ENCODE data around the gene TRAK1.

The TRAK1 gene

DNA sequence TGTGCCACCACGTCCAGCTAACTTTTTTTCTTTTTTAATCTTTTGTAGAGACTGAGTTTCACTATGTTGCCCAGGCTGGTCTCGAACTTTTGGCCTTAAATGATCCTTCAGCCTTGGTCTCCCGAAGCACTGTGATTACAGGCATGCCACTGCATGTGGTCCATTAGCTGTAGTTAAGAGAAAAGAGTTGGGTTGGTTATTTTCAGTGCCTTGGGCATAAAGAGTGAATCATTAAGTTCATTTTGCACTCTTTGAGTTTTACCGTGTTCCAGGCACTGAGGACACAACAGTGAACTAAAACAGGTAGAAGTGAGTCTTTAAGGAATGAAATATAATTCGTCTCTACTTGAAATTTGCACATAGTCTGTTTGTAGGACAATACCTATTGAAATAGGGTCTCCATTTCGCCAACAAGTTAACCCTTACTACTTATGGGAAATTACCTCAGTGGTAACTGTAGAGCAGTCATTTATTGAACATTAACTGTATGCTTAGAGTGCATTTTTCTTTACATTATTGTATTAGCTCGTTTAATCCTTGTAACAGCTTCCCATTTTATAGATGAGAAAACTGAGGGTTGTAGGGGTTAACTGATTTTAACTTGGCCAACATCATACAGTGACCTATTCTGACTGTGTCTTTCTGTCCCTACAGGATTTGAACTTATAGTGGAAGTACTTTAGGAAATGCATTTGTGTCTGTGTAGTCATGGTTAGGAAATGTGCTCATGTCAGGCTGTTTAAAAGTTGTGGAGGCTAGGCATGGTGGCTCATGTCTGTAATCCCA, 22.7 kb upstream of the TRAK1 start:
- DNase-seq (ENCODE audit: low read depth): no peak

DNA sequence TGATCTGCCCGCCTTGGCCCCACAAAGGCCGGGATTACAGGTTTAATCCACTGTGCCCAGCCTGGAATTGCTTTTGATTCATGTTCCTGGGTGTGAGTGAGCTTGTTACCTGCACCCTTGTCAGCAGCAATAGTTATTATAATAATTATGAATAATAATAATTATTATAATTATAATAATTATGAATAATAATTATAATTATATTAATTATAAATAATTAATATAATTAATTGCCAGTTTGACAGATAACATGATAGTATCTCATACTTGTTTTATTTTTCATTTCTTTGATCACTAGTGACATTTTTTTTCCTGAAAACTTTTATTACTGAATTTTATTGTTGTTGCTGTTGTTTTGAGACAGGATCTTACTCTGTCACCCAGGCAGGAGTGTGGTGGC, 21.1 kb upstream of the TRAK1 start:
- no peak for DNase-seq (ENCODE audit: low read depth)

DNA sequence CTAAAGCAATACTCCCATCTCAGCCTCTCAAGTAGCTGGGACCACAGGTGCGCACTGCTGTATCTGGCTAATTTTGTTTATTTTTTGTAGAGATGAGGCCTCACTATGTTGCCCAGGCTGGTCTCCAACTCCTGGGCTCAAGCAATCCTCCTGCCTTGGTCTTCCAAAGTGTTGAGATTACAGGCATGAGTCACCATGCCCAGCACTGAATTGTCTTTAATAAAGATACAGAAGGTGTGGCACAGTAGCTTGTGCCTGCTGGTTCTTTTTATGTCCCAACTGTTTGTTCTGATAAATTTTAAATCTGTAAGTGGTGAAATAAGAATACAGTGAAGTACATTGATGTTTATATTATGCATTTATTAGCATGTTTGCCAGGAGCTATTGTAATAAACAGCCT, 20.6 kb upstream of the TRAK1 start:
- no peak for DNase-seq (ENCODE audit: low read depth)

DNA sequence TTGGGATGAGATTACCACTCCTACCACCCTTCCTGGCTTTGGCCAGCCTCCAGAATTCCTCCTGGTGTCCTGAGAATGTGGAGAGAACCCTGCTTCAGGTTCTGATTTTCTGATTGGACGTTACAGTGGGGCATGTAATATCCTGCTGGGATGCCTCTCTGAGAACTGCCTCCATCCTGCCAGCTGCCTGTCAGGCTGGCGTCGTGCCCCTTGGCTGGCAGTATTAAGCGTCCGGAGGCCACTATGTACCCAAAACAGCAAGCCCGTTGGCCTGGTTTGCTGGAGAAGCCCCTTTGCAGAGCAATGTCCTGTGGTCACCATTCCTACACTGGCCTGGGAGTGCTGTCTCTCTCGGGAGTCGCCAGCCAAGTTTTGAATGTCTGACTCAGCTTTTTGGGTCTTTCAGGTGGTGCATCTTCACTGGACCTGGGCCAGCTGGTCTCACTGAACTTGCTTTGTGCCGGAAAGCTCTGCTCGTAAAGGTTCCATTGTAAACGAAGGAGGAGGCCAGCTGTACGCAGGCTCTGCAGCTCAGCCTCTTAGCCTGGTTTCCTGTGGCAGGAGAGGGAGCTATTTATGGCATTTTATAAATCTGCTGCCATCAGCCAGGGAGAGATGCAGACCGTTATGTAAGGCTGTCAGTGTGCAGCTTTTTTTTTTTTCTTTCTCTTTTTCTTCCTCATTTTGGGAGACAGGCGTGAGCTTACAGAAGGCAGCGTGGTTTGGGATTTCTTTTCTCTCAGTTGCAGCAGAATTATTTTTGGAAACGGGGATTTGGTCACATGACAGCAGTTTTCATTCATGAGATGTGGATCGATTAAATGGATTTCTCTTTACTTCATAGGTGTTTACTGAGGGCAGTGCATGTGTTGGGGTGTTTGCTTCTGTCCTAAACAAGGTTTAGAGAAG, 19.0 kb upstream of the TRAK1 start:
- DNase-seq (ENCODE audit: low read depth): peak; percentile 57

DNA sequence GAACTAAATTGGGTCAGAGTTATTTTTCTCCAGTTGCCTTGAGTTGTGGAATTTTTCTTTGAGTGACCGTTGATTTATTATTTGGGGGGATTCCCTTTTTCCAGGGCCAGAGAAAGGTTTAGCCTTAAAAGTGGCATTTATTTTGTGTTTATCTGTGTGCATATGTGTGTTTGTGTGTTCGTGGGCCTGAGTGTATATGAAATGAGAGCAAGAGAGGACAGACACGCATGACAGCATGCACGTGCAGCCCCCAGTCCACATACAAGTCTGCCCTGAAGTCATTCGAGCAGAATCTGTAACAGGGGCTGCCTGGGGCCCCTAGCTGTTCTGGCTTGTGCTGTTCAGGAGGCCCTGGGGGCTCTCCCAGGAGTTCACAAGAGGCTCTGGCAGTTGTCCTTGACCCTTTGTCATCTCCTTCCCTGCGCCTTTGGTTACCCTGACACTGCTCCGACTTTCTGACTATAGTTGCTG, 18.3 kb upstream of the TRAK1 start:
- no peak for DNase-seq (ENCODE audit: low read depth)

DNA sequence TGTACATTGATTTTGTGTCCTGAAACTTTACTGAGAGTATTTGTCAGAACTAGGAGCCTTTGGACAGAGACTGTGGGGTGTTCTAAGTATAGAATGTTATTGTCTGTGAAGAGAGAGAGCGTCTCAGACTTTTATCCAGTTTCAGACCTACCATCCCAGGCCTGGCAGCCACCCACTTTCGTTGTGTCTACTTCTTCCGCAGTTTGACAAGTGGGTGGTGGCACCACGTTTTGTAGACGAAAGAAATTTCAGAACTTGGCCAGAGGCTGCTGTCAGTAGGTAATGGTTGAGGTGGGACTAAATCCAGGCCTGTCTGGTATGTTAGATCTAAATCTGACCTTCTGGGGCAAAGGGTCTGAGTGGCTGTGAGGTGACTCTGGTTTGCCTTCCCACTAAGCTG, 13.4 kb upstream of the TRAK1 start:
- no peak for DNase-seq (ENCODE audit: low read depth)

DNA sequence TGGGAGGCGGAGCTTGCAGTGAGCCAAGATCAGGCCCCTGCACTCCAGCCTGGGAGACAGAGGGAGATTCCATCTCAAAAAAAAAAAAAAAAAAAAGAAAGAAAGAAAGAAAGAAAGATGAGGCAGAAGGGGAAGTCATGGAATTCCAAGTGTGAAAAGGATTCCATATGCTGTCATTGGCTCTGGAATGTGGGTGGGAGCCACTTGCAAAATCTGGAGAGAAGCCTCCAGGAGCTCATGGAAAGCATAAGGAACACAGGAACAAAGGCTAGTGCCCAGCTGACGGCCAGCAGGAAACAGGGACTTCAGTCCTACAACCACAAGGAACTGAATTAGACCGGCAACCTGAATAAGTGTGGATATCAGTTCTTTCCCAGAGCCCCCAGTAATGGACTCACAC, 12.5 kb upstream of the TRAK1 start:
- DNase-seq (ENCODE audit: low read depth): no peak

DNA sequence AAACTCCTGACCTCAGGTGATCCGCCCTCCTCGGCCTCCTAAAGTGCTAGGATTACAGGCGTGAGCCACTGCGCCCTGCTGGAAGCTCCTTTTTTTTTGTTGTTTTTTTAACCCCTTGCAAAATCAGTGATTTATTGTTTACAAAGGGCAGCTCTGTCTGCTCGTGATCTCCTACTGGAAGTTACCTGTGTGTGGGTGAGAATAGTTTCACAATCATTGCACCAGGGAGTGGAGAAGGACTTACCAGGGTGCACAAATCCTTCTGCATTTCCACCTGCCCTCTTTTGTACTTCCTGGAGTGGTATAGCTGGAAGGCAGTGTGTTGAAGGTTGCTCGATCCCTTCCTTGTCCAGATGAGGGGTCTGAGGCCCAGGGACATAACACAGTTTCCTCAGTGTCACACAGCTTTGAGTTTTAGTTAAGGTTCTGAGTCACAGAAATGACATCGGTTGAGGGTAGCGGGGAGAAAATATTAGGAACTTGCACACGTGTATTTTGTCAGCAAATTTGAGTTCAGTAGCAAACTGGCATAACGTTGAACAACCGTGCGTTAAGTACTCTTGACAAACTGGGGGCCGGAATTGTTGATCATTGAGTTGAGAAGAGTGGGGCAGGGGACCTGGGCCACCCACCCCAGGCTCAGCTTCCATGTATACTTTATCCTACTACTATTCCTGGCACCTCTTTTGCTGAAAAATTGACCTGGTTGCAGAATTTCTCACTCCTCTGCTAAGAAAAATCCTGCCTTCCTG, 11.3 kb upstream of the TRAK1 start:
- no peak for DNase-seq (ENCODE audit: low read depth)

DNA sequence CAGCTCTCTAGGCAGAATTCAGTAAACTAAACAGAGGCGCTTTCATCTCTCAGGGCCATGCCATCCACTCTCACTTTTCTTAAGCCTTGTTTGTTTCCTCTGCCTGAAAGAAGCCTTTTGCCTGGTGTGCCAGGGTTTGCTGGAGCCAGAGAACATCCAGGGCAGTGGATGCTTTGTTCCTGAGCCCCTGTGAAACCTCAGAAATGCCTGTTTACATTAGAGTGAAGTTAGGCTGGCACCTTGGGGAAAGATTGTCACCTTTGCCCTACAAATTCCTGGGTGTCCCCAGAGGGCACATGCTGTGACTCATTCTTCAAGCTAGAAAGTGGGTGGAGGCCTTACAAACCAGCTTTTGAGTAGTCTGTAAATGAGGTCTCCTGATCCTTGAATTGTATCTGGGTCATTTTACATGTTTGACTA, 10.7 kb upstream of the TRAK1 start:
- peak; percentile 59 for DNase-seq (ENCODE audit: low read depth)

DNA sequence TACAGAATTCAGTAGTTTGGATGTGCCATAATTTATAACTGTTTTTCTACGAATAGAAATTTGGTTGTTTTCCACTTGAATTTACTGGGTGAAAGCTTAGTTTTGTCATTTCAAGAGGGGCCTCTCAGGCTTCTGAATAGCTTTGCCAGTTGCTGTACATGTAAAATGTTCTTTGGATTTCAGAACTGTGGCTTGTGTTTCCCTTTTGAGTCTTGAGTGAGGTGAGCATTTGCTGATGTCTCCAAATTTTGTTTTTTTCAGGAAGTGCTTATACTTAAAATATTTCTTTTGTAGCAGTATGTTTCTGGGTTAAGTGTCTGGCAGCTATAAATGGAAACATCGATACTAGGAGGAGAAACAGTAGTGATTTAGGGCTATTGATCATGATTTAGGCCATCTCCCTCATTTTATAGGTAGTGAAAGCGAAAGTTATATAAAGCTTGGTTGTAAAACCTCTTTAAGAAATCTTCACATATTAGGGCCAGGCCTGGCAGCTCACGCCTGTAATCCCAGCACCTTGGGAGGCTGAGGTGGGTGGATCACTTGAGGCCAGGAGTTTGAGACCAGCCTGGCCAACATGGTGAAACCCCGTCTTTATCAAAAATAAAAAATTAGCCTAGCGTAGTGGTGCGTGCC, 9.2 kb upstream of the TRAK1 start:
- no peak for DNase-seq (ENCODE audit: low read depth)

DNA sequence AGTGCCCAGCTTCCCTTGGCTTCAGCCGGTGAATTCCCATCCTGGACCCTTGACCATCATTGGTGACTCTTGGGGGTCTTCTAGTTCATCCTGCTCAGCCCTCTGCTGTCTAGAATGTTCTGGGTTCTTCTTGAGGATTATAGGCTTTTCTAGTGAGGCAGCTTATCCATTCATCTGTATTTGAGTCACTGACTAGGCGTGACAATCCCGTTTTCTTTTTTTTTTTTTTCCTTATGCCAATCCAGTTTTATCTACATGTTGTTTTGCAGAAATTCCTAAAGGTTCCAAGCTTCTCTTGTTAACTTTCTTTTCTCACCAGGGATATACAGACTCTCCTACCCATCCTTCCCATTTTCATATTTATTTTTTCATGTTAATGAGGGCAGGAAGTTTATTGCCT, 6.6 kb upstream of the TRAK1 start:
- no peak for DNase-seq (ENCODE audit: low read depth)

DNA sequence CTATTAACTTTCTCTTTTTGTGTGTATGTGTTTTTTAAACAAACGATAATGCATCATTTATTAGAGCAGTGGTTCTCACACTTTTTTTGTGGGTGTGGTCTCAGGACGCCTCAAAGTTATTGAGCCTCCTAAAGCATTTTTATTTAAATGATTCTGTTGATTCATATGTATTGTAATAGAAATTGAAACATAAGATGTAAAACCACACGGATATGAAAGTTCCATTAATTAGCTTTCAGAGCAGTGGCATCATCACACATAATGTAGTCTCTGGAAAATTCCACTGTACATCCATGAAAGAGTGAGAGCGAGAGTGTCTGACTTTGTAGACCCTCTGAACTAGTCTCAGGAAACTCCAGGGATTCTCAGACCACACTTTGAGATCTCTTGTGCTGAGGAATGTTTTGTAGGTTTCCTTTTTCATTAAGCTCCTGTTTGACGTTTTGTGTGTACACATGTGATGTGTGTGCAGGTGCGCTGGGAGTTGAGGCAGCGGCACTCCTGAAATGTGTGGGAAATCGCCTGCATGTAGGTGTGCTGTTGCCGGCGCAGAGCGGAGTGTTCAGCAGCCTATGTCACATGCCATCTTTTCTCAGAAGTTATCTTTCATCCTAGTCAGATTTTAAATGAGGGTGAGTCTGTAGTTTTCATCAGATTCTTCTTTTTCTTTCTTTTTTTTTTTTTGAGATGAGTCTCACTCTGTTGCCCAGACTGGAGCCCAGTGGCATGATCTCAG, 5.3 kb upstream of the TRAK1 start:
- DNase-seq (ENCODE audit: low read depth): no peak

DNA sequence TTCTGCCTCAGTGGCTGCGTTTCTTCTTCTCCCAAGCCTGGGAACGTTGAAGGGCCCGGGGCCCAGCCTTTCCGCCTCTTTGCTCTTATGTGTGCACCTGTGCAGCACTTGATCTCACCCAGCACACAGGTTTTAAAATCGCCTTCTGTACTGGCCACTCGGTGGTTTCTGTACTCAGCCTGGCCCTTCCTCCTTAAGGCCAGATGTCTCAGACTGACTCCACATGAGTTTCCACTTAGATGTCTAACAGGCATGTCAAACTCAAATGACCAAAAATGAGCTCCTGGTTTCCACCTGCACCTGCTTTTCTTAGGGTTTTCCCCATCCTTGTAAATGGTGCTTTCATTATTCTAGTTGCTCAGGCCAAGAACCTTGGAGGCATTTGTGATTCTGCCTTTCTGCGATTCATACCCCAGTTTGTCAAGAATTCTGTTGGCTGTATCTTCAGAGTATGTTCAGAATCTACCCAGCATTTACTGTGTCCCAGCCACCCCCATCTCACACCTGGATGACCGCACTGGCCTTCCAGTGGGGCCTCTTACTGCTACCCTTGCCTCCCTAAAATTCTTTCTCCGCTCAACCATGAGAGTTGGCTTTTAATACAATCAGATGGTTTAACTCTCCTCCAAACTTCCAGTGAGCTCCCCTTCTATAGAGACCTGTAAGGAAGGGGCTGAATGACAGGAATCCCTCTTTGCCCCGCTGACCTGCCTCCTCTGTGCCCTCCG, 2.2 kb upstream of the TRAK1 start:
- no peak for DNase-seq (ENCODE audit: low read depth)

DNA sequence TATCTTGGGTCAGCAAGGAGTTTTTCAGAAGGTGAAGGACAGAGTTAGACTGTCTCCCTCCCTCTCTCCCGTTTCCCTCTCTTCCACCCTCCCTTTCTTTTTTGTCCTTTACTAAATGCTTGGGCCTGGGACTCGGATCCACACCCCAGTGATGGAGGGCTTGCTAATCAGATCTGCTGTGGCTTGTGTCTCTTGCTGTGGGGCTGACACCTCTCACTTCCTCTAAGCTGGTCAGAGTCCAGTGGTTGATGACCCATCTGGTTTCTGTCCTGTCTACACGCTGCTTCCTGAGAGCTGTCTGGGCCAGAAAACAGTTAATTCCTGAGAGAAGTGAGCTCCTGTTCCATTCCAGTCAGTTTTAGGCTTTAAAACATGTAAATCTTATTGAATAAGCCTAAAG, 849 bp downstream of the TRAK1 start:
- DNase-seq (ENCODE audit: low read depth): no peak

DNA sequence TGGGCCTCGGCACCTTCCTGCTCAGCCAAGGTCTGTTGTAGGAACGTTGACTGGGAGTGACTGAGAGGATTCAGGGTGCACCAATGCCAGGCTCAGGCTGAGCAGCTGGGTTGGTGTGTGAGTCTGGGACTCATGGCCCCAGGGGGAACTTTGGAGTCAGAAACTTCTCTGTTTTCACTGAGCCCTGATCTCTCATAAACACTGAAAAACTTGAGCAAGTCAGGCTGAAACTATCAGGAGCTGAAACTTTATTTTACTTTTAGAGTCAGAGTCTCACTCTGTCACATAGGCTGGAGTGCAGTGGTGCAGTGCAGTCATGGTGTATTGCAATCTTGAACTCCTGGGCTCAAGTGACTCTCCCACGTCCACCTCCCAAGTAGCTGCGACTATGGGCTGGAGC, 3.0 kb downstream of the TRAK1 start:
- DNase-seq (ENCODE audit: low read depth): no peak

DNA sequence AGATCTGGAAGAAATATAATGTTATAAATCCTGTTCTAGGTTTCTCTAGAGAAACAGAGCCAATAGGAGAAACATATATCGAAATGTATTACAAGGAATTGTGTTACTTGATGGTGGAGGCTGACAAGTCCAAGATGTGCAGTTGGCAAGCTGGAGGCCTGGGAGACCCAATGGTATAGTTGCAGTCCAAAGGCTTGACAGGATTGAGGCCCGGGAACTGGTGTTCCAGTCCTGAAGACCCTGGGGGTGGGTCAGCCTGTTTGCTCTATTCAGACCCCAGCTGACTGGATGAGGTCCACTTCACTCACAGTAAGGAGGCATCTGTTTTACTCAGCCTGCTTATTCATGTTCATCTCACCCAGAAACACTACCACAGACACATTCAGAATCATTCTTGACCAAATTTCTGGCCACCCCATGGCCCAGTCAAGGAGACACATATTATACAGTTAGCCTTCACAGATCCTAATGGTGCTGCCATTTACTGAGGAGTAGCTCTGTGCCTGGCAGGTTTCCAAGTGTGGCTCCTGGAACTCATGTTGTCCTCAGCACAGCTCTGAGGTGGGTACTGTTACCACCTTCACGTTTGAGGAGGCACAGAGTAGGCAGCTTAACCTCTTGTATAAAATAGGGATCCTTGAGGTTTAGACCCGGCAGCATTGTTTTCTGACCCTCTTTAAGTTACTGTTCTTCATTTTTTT, 3.7 kb downstream of the TRAK1 start:
- DNase-seq (ENCODE audit: low read depth): no peak

DNA sequence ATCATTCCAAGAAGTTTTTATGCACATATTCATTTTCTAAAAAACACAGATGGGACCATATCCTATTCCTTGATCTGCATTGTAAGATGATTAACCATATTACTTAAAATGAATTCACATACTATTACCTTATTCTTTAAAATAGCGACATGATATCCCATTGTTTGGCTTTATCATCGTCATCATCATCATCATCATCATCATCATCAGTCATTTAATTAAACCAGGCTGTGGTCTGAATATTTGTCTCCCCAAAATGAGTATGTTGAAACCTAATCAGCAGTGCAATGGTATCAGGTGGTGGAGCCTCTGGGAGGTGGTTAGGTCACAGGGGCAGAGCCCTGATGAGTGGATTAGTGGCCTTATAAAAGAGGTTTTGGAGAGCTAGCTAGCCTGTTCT, 4.4 kb downstream of the TRAK1 start:
- DNase-seq (ENCODE audit: low read depth): no peak

DNA sequence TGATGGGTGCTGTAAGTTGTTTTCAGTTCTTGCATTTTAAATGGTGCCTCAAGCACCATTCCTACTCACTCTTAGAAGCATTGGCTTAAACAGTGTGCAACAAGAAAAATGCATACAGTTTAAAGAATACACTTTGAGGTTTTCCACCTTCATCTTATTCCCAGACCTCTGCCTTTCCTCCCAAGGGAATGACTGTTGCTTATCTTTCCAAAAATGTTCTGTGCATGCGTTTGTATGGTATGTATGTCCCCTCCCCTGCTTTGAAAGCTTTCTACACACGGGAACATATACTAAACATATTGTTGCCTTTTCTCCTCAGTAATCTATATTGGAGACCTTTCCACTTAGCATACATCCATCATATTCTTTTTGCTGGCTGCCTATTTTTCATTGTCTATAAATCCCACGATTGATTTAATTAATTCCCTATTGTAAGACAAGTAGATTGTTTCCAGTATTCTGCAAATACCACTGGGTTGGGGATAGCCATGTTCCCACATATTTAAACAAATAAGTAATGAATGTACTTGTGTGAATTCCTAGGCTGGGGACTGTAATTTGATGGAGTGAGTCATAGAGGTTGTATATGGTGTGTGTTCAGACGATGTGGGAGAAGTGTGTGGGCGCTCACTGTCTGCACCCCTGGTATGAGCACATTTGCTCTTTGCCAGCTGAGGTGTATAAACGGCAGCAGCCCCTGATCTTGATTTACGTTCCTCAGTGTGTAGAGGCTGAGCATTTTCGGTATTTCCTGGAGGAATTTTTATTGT, 5.8 kb downstream of the TRAK1 start:
- DNase-seq (ENCODE audit: low read depth): no peak

DNA sequence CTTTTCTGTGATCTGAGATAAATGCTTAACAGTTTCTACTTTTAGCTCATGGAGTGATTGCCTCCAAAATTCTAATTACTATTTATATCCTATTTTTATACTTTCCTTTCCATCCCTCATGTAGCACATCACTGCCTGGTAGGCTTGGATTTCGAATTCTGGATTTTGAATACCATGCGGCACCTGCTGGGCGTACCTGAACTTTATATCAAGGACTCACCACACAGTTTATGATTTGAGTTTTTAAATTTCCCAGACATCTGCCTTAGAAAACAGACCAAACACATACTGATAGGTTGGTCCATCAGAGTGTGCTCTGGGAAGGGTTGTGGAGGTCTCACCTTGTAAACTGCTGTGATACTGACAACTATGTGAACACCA, 6.4 kb downstream of the TRAK1 start:
- DNase-seq (ENCODE audit: low read depth): no peak

Data from stromal cell of bone marrow (primary cell).